WTC11 (cell line): ENCODE data around the gene INPP5F.

Source experiments
- NFE2L1 ChIP-seq: sonication (generic); formaldehyde crosslinking; IDR thresholded peaks from 2 replicates; pipeline ENCODE4 v1.8.1; 2023; ENCODE audit warnings: missing genetic modification reagents
- TF ChIP-seq, protein P1 (sequence below): fragments of 200-600 bp; IDR thresholded peaks from 2 replicates; pipeline ENCODE4 v1.8.0; 2022; ENCODE audit warnings: antibody characterized with exemption
- TF ChIP-seq, protein P2 (sequence below): sonication (generic); formaldehyde crosslinking; IDR thresholded peaks from 2 replicates; pipeline ENCODE4 v1.8.0; 2022; ENCODE audit warnings: mild to moderate bottlenecking, missing genetic modification reagents

DNA sequence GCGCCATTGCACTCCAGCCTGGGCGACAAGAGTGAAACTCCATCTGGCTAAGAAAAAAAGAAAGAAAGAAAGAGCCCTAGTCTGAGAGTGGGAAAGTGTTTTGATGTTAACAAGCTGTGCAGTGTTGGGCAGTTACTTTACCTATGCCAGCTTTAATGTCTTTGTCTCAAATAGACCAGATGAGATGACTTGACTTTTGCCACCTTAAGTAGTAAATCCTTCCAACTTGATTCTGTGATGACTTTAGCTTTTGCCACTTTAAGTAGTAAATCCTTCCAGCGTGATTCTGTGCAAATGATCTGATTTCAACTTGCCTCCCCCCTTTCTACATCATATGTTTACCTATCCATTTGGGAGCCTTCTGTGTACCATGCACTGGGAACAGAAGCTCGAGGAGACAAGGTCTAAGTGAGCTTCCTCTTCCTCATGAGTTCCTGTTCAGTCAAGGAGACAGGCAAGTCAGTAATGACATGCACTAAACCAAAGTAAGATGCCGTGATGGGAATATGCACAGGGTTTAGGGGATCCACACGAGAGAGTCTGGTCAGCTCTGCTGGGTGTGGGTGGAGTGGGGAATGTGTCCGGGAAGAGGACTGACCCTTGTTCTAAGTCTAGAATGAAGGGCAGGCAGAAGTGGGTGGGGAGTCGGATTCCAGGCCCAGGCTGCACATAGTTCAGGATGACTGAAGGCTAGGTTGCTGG is 17.2 kb downstream of the INPP5F start:
- TF ChIP-seq, protein P1, sequence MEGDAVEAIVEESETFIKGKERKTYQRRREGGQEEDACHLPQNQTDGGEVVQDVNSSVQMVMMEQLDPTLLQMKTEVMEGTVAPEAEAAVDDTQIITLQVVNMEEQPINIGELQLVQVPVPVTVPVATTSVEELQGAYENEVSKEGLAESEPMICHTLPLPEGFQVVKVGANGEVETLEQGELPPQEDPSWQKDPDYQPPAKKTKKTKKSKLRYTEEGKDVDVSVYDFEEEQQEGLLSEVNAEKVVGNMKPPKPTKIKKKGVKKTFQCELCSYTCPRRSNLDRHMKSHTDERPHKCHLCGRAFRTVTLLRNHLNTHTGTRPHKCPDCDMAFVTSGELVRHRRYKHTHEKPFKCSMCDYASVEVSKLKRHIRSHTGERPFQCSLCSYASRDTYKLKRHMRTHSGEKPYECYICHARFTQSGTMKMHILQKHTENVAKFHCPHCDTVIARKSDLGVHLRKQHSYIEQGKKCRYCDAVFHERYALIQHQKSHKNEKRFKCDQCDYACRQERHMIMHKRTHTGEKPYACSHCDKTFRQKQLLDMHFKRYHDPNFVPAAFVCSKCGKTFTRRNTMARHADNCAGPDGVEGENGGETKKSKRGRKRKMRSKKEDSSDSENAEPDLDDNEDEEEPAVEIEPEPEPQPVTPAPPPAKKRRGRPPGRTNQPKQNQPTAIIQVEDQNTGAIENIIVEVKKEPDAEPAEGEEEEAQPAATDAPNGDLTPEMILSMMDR, result no peak
- no peak for TF ChIP-seq NFE2L1 (CRISPR knock-in tag)
- TF ChIP-seq, protein P2, sequence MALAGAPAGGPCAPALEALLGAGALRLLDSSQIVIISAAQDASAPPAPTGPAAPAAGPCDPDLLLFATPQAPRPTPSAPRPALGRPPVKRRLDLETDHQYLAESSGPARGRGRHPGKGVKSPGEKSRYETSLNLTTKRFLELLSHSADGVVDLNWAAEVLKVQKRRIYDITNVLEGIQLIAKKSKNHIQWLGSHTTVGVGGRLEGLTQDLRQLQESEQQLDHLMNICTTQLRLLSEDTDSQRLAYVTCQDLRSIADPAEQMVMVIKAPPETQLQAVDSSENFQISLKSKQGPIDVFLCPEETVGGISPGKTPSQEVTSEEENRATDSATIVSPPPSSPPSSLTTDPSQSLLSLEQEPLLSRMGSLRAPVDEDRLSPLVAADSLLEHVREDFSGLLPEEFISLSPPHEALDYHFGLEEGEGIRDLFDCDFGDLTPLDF (CRISPR knock-in tag), result no peak
